C4-2B (cell line): ENCODE data around the gene MELK.

ENCODE experiments used
- CTCF ChIP-seq: fragments of 450-650 bp; conservative IDR thresholded peaks from 2 replicates; pipeline ENCODE4 v1.5.1; 2017; ENCODE audit warnings: mild to moderate bottlenecking
- ZFX ChIP-seq: fragments of 450-650 bp; IDR thresholded peaks from 2 replicates; pipeline ENCODE4 v1.6.1; 2017

DNA sequence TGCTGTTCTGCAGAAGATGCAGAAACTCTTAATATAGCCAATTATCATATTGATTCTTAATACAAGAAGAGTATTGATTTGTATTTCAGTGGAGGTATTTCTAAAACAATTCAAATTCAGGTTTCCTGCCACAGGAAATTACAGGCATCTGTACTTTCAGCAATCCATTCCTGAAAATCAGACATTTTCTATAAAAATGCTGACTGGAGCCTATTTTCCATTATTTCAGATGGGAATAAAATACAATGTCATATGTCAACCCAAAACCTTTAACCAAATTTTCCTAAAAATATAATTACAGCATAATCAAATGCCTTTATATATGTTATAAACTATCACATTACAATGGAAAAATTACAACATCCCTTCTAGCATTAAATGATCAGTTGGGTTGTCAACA is 131.5 kb downstream of the MELK start:
- TF ChIP-seq CTCF (no peak), ZFX (no peak)
